Measurements from ENCODE around the gene ASPSCR1. TPM values are rescaled to one million over a fixed set of nuclear protein-coding genes. Genes with fewer than 3 reads are reported as not detected.

ASPSCR1 gene
- total RNA-seq, 1 donor from 2014 or later = 25.6 TPM

DNA sequence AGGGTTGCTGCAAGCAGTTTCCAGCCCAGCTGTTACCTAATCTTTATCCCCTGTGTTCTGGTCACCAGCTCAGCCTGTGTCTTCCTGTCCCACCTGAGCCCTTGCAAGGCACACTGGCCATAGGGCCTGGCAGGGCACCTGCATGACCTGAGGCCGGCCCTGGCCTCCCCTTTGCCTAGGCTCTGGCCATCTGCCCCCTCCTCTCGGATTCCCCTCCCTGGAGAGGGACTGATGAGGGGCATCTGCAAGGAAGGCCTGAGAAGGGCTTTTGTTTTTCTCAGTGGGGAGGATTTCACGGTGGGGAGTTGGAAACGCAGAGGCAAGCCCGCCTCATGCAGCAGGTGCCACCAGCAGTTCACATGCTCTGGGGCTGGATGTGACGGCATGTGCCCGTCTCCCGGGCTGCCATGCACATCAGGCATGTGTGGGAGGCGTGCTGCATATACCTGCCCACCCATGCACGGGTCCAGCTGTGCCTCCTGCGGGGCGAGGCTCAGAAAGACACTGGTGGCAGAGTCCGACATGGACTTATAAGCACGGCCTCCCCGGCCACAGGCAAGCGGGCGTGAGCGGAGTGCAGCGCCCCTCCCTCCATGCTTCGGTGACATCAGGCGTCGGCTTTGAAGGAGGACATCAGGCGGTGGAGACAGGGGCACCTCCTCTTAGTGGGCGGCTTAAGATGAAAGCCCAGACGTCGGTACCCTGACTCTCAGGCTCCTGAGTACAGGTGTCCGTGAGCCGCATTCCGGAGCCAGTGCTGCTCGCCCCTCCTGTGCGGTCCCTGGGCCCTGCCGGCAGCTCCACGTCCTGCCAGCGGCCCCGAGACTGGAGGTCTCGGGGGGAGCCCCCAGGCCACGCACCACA is 16.5 kb downstream of the ASPSCR1 start:
- Mint-ChIP-seq H3K4me3 (ENCODE audit: unreplicated experiment) (no peak overlapping the region), H3K36me3 (ENCODE audit: low read depth, unreplicated experiment) (peaks cover 4% of the 10 kb centered on the region), H3K27me3 (ENCODE audit: unreplicated experiment) (peaks cover 3% of the 10 kb centered on the region), H3K4me1 (ENCODE audit: unreplicated experiment) (peaks cover 9% of the 10 kb centered on the region), H3K27ac (ENCODE audit: unreplicated experiment) (no peak overlapping the region), H3K9me3 (ENCODE audit: unreplicated experiment) (no peaks in the 10 kb centered on the region)
- DNase-seq (ENCODE audit: low spot score) = no peak
- TF ChIP-seq CTCF (IDR thresholded peaks at IDR 0.05; ENCODE audit: unreplicated experiment) = no peak

GRCh38 chr17:81994593-81995462 is 17.4 kb downstream of the ASPSCR1 start:
- TF ChIP-seq CTCF (IDR thresholded peaks at IDR 0.05; ENCODE audit: unreplicated experiment) = no peak
- no peak for DNase-seq (ENCODE audit: low spot score)
- H3K4me3 Mint-ChIP-seq (ENCODE audit: unreplicated experiment) = no peak overlapping the region

GRCh38 chr17:81995463-81996231 is 18.2 kb downstream of the ASPSCR1 start:
- peaks cover 8% of the 10 kb centered on the region for H3K4me1 Mint-ChIP-seq (ENCODE audit: unreplicated experiment)
- peaks cover 2% of the 10 kb centered on the region for H3K36me3 Mint-ChIP-seq (ENCODE audit: low read depth, unreplicated experiment)
- no peaks in the 10 kb centered on the region for H3K9me3 Mint-ChIP-seq (ENCODE audit: unreplicated experiment)
- no peak for TF ChIP-seq CTCF (IDR thresholded peaks at IDR 0.05; ENCODE audit: unreplicated experiment)
- no peak for DNase-seq (ENCODE audit: low spot score)
- peaks cover 3% of the 10 kb centered on the region for H3K27me3 Mint-ChIP-seq (ENCODE audit: unreplicated experiment)
- no peak overlapping the region for H3K4me3 Mint-ChIP-seq (ENCODE audit: unreplicated experiment)
- no peak overlapping the region for H3K27ac Mint-ChIP-seq (ENCODE audit: unreplicated experiment)

More at GRCh38 chr17:81994593-81995462, 17.4 kb downstream of the ASPSCR1 start:
- H3K9me3 Mint-ChIP-seq (ENCODE audit: unreplicated experiment) = no peaks in the 10 kb centered on the region
- H3K27ac Mint-ChIP-seq (ENCODE audit: unreplicated experiment) = no peak overlapping the region
- H3K27me3 Mint-ChIP-seq (ENCODE audit: unreplicated experiment) = peaks cover 3% of the 10 kb centered on the region
- H3K4me1 Mint-ChIP-seq (ENCODE audit: unreplicated experiment) = peaks cover 9% of the 10 kb centered on the region
- H3K36me3 Mint-ChIP-seq (ENCODE audit: low read depth, unreplicated experiment) = peaks cover 4% of the 10 kb centered on the region

GRCh38 chr17:81996232-81996756 is 18.9 kb downstream of the ASPSCR1 start:
- H3K36me3 Mint-ChIP-seq (ENCODE audit: low read depth, unreplicated experiment) = no peaks in the 10 kb centered on the region
- no peaks in the 10 kb centered on the region for H3K9me3 Mint-ChIP-seq (ENCODE audit: unreplicated experiment)
- DNase-seq (ENCODE audit: low spot score) = no peak
- no peak for TF ChIP-seq CTCF (IDR thresholded peaks at IDR 0.05; ENCODE audit: unreplicated experiment)
- H3K27ac Mint-ChIP-seq (ENCODE audit: unreplicated experiment) = no peak overlapping the region
- H3K27me3 Mint-ChIP-seq (ENCODE audit: unreplicated experiment) = no peaks in the 10 kb centered on the region
- no peak overlapping the region for H3K4me3 Mint-ChIP-seq (ENCODE audit: unreplicated experiment)
- H3K4me1 Mint-ChIP-seq (ENCODE audit: unreplicated experiment) = peaks cover 6% of the 10 kb centered on the region

All from endothelial cell (in vitro differentiated cells).